H9 (cell line): ENCODE results near the gene AIF1. TPM values are rescaled to one million over a fixed set of nuclear protein-coding genes. Genes with fewer than 3 reads are reported as not detected.
A peak's percentile ranks its signal among the peaks of the same experiment; 100 is the strongest.

Source experiments
- DNase-seq: peaks from one replicate; pipeline ENCODE4 v3.0.0-alpha.2; 2017
- H2AFZ ChIP-seq: one replicate; pipeline ENCODE4 v1.6.1; 2013; ENCODE audit warnings: mild to moderate bottlenecking, low read length, control low read depth, moderate library complexity
- H2AK5ac ChIP-seq: 2 replicates; pipeline ENCODE4 v1.6.1; 2013; ENCODE audit warnings: low read length, control low read depth, mixed read lengths; ENCODE audit not compliant: insufficient read length
- H2BK120ac ChIP-seq: one replicate; pipeline ENCODE4 v1.6.1; 2013; ENCODE audit warnings: low read depth, mild to moderate bottlenecking, low read length, control low read depth, inconsistent platforms; ENCODE audit not compliant: poor library complexity, severe bottlenecking
- H2BK12ac ChIP-seq: 2 replicates; pipeline ENCODE4 v1.6.1; 2013; ENCODE audit warnings: low read length, control low read depth, mixed read lengths, low read depth; ENCODE audit not compliant: insufficient read length
- H2BK15ac ChIP-seq: 2 replicates; pipeline ENCODE4 v1.6.1; 2013; ENCODE audit warnings: low read depth, low read length, control low read depth
- H2BK20ac ChIP-seq: one replicate; pipeline ENCODE4 v1.6.1; 2013; ENCODE audit warnings: low read depth, mild to moderate bottlenecking, low read length, control low read depth, inconsistent platforms; ENCODE audit not compliant: poor library complexity, severe bottlenecking
- H2BK5ac ChIP-seq: 2 replicates; pipeline ENCODE4 v1.6.1; 2013; ENCODE audit warnings: low read length, control low read depth, mixed read lengths; ENCODE audit not compliant: insufficient read length
- H3K14ac ChIP-seq: 2 replicates; pipeline ENCODE4 v1.6.1; 2013; ENCODE audit warnings: low read length, control low read depth; ENCODE audit not compliant: insufficient read depth
- H3K18ac ChIP-seq: 2 replicates; pipeline ENCODE4 v1.6.1; 2013; ENCODE audit warnings: low read depth, mild to moderate bottlenecking, mixed read lengths, low read length, control low read depth; ENCODE audit not compliant: insufficient read length
- H3K23ac ChIP-seq: 2 replicates; pipeline ENCODE4 v1.6.1; 2013; ENCODE audit warnings: low read length, control low read depth, mixed read lengths, low read depth; ENCODE audit not compliant: insufficient read length
- H3K23me2 ChIP-seq: 2 replicates; pipeline ENCODE4 v1.6.1; 2013; ENCODE audit warnings: low read depth, mild to moderate bottlenecking, mixed read lengths, low read length, control low read depth; ENCODE audit not compliant: insufficient read length, poor library complexity, severe bottlenecking
- H3K27ac ChIP-seq: 2 replicates; pipeline ENCODE4 v1.5.1; 2013; ENCODE audit warnings: low read length, control low read depth, mixed read lengths, low read depth; ENCODE audit not compliant: insufficient read length
- H3K27me3 ChIP-seq: 2 replicates; pipeline ENCODE4 v1.6.1; 2013; ENCODE audit warnings: low read length, control low read depth, inconsistent platforms; ENCODE audit not compliant: insufficient read depth
- H3K4ac ChIP-seq: 2 replicates; pipeline ENCODE4 v1.6.1; 2013; ENCODE audit warnings: low read depth, mild to moderate bottlenecking, control low read depth, inconsistent platforms, low read length, moderate library complexity
- H3K4me1 ChIP-seq: 2 replicates; pipeline ENCODE4 v1.6.1; 2013; ENCODE audit warnings: low read length, control low read depth, inconsistent platforms; ENCODE audit not compliant: insufficient read depth
- H3K4me2 ChIP-seq: 2 replicates; pipeline ENCODE4 v1.6.1; 2013; ENCODE audit warnings: low read length, control low read depth, mixed read lengths; ENCODE audit not compliant: insufficient read length, insufficient read depth
- H3K56ac ChIP-seq: 2 replicates; pipeline ENCODE4 v1.6.1; 2013; ENCODE audit warnings: low read depth, mild to moderate bottlenecking, mixed read lengths, low read length, control low read depth; ENCODE audit not compliant: insufficient read length
- H3K79me1 ChIP-seq: 2 replicates; pipeline ENCODE4 v1.6.1; 2013; ENCODE audit warnings: low read depth, mild to moderate bottlenecking, moderate library complexity, low read length, control low read depth, inconsistent platforms; ENCODE audit not compliant: insufficient read depth, poor library complexity, severe bottlenecking
- H3K79me2 ChIP-seq: 2 replicates; pipeline ENCODE4 v1.6.1; 2013; ENCODE audit warnings: low read length, control low read depth, inconsistent platforms; ENCODE audit not compliant: insufficient read depth
- H3K9ac ChIP-seq: 2 replicates; pipeline ENCODE4 v1.6.1; 2013; ENCODE audit warnings: low read length, control low read depth, mixed read lengths; ENCODE audit not compliant: insufficient read length; ENCODE audit errors: extremely low read depth
- H3K9me3 ChIP-seq: one replicate; pipeline ENCODE4 v1.6.1; 2013; ENCODE audit warnings: low read depth, low read length, inconsistent platforms; ENCODE audit not compliant: control insufficient read depth
- H3T11ph ChIP-seq: one replicate; pipeline ENCODE4 v1.6.1; 2013; ENCODE audit warnings: mild to moderate bottlenecking, low read length, control low read depth, inconsistent platforms
- H4K20me1 ChIP-seq: one replicate; pipeline ENCODE4 v1.6.1; 2013; ENCODE audit not compliant: control insufficient read depth, insufficient read length, insufficient read depth
- H4K5ac ChIP-seq: 2 replicates; pipeline ENCODE4 v1.6.1; 2013; ENCODE audit warnings: low read depth, mild to moderate bottlenecking, mixed read lengths, low read length, control low read depth; ENCODE audit not compliant: insufficient read length
- H4K8ac ChIP-seq: replicated peaks from 2 replicates; pipeline ENCODE4 v1.6.1; 2013; ENCODE audit warnings: low read length, control low read depth, mixed read lengths, low read depth; ENCODE audit not compliant: insufficient read length
- H4K91ac ChIP-seq: 2 replicates; pipeline ENCODE4 v1.6.1; 2013; ENCODE audit warnings: low read depth, mild to moderate bottlenecking, moderate library complexity, mixed read lengths, low read length, control low read depth; ENCODE audit not compliant: insufficient read length
- H3K27ac Mint-ChIP-seq, 3 experiments: 2 replicates in 2 of 3; 3 replicates in 1 of 3; pipeline ENCODE4 v1.8.0; 2020 to 2021; ENCODE audit warnings: mixed read lengths in 3 of 3, mild to moderate bottlenecking in 1 of 3, moderate library complexity in 1 of 3
- H3K27me3 Mint-ChIP-seq: 2 replicates; pipeline ENCODE4 v1.8.0; 2021; ENCODE audit warnings: low read depth, mild to moderate bottlenecking, moderate library complexity, mixed read lengths
- H3K36me3 Mint-ChIP-seq, 3 experiments: 2 replicates in 2 of 3; 3 replicates in 1 of 3; pipeline ENCODE4 v1.8.0; 2020 to 2021; ENCODE audit warnings: low read depth in 3 of 3, mixed read lengths in 3 of 3; ENCODE audit not compliant: insufficient read depth in 1 of 3
- H3K4me1 Mint-ChIP-seq, 2 experiments: 2 replicates each; pipeline ENCODE4 v1.8.0; 2020; ENCODE audit warnings: mixed read lengths in 2 of 2
- H3K4me3 Mint-ChIP-seq, 2 experiments: 2 replicates in 1 of 2; 3 replicates in 1 of 2; pipeline ENCODE4 v1.8.0; 2020 to 2021; ENCODE audit warnings: mild to moderate bottlenecking in 2 of 2, mixed read lengths in 2 of 2, moderate library complexity in 1 of 2
- H3K9me3 Mint-ChIP-seq, 2 experiments: 2 replicates in 1 of 2; 3 replicates in 1 of 2; pipeline ENCODE4 v1.8.0; 2020; ENCODE audit warnings: mild to moderate bottlenecking in 2 of 2, mixed read lengths in 2 of 2, moderate library complexity in 1 of 2
- CTCF ChIP-seq: fragments of 200-600 bp; sonication (generic); conservative IDR thresholded peaks from 3 replicates; pipeline ENCODE4 v1.8.0; 2021; ENCODE audit warnings: antibody characterized with exemption, mild to moderate bottlenecking
- WGBS: extraction: QIAGEN DNeasy Blood & Tissue Kit; methylation state at CpG from one replicate; pipeline ENCODE4 v1.1.7; 2013; ENCODE audit warnings: missing lambda C conversion rate, low lambda C conversion rate, mixed read lengths; ENCODE audit not compliant: insufficient read length; ENCODE audit errors: extremely low coverage; 5-methylcytosine and 5-hydroxymethylcytosine counted together
- total RNA-seq: library from RNA; stranded (reverse); gene quantifications from 2 replicates; pipeline ENCODE4 v1.2.1, GENCODE V29; 2021

Gene AIF1
- total RNA-seq, 1 experiment from 2014 or later, result 4.2 TPM

GRCh38 chr6:31574106-31575061, 40.6 kb upstream of the AIF1 start:
- H3K27ac Mint-ChIP-seq, result no peak overlapping the region
- H3K23me2 ChIP-seq, result peaks cover 3% of the 10 kb centered on the region
- H3K36me3 Mint-ChIP-seq, result no peaks in the 10 kb centered on the region
- no peaks in the 10 kb centered on the region for H3K27me3 ChIP-seq
- DNase-seq, result peak; percentile 52
- no peak overlapping the region for H3K27ac ChIP-seq
- peak overlapping the region in 1 of 2 experiments; percentile 52; a peak in 2 of 5 replicates for H3K4me3 Mint-ChIP-seq
- no peaks in the 10 kb centered on the region for H3K4me1 ChIP-seq
- no peak overlapping the region for H2BK120ac ChIP-seq
- no peak overlapping the region for H2BK20ac ChIP-seq
- H3K4me2 ChIP-seq, result no peak overlapping the region
- H4K8ac ChIP-seq, result no peak overlapping the region
- no peak overlapping the region for H2BK5ac ChIP-seq
- WGBS, result no CpG with 5 or more reads among the region's 14 CpGs
- H2AK5ac ChIP-seq, result no peak overlapping the region
- no peak overlapping the region for H2AFZ ChIP-seq
- H4K20me1 ChIP-seq, result no peaks in the 10 kb centered on the region
- no peak overlapping the region for H3K9ac ChIP-seq
- H3K79me2 ChIP-seq, result no peaks in the 10 kb centered on the region
- no peak overlapping the region for H3K18ac ChIP-seq
- peaks cover 13 to 23% of the 10 kb centered on the region in 2 experiments for H3K4me1 Mint-ChIP-seq
- peaks cover 26% of the 10 kb centered on the region for H3K27me3 Mint-ChIP-seq
- H2BK15ac ChIP-seq, result no peak overlapping the region
- H3K9me3 ChIP-seq, result no peaks in the 10 kb centered on the region
- no peak overlapping the region for H3K14ac ChIP-seq
- no peak overlapping the region for H4K91ac ChIP-seq
- H4K5ac ChIP-seq, result no peak overlapping the region
- H3K56ac ChIP-seq, result no peak overlapping the region
- no peaks in the 10 kb centered on the region for H3K79me1 ChIP-seq
- no peak overlapping the region for H2BK12ac ChIP-seq
- no peak overlapping the region for H3T11ph ChIP-seq
- H3K4ac ChIP-seq, result no peak overlapping the region
- H3K23ac ChIP-seq, result no peak overlapping the region
- H3K9me3 Mint-ChIP-seq, result no peaks in the 10 kb centered on the region; a peak in 1 of 5 replicates
- TF ChIP-seq CTCF, result peak; percentile 40; the same call in 2 of the 3 replicates
